ENCODE data around the gene MAP2.
"Not testable (repeated sequence)": the region's sequence is repeated elsewhere in the genome, so short reads cannot be mapped to it uniquely, and the experiment has no call there.

The MAP2 gene

DNA sequence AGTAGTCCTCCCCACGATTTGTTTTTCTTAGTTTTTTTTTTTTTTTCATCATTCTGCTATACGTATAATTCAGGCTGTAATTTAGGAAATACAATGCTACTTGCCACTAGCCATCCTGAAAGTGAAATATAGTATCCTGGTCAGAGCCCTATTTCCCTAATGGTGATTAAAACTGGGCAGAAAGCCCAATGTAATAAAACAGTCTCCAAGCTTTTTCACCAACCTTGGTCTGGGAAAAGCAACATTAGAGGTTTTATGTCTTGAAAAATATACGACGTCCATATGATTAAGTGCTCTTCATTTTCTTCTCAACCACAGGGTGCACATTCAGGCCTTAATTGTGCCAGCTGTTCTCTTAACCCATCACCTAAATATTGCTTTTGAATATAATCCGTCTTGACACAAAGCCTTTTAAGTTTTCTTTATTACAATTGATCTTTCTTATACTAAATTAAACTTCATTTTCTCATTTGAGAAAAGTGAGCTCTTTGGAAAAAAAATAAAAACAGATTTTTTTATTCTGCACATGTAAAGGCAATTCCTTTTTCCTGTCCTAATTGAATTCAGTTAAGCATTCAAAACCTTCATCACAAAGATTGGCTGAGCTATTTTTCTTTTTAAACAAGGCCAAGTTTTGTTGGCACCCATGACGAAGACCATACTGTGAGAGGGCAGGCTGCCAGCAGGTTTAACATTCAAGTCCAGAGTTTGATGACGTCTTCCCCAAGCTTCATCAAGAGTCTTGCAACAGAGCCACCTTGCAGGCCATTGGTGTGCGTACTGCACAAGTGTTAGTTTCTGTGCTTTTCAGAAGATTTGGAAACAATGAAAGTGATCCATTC is 52.7 kb downstream of the MAP2 start:
- no peak for DNase-seq

DNA sequence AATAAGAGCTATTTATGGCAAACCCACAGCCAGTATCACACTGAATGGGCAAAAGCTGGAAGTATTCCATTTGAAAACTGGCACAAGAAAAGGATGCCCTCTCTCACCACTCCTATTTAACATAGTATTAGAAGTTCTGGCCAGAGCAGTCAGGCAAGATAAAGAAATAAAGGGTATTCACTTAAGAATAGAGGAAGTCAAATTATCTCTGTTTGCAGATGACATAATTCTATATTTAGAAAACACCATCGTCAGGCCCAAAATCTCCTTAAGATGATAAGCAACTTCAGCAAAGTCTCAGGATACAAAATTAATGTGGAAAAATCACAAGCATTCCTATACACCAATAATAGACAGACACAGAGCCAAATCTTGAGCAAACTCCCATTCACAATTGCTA is 68.4 kb downstream of the MAP2 start:
- DNase-seq = not testable (repeated sequence)

DNA sequence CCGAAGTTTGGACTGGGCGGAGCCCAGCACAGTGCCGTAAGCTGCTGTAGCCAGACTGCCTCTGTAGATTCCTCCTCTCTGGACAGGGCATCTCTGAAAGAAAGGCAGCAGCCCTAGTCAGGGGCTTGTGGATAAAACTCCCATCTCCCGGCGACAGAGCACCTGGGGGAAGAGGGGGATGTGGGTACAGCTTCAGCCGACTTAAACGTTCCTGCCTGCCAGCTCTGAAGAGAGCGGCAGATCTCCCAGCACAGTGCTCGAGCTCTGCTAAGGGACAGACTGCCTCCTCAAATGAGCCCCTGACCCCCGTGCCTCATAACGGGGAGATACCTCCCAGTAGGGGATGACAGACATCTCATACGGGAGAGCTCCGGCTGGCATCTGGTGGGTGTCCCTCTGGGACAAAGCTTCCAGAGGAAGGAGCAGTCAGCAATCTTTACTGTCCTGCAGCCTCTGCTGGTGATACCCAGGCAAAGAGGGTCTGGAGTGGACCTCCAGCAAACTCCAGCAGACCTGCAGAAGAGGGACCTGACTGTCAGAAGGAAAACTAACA is 71.3 kb downstream of the MAP2 start:
- not testable (repeated sequence) for DNase-seq

DNA sequence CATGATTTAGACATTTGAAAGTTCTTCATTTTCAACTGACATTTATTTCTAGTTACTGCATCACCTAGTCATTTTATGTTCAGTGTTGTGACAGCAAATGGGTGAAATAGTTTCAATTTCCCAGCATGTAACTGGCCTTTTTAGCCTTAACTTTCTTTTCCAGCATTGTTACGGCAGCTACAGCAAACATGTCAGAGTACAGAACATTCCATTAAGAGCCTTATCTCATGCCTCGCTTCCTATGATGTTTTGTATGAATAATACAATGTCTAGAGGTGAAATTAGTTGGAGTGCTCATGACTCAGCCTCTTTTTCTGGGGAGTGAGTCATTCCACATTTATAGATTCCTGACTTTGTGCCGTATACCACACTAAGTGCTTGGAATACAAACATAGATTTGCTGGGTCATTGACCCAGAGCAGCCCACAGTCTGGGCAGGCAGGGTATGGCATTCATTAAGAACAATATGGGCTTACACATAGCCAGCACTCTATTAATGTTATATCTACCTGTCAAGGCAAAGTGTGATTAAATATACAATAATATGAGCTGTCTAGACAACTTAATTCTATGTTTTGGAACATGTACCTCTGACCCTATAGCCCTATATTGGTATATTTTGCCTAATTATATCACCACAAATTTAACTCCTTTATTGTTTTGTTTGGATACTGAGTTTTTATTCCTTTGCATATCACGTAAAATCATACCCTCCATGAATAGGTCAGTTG is 72.2 kb downstream of the MAP2 start:
- DNase-seq = no peak

DNA sequence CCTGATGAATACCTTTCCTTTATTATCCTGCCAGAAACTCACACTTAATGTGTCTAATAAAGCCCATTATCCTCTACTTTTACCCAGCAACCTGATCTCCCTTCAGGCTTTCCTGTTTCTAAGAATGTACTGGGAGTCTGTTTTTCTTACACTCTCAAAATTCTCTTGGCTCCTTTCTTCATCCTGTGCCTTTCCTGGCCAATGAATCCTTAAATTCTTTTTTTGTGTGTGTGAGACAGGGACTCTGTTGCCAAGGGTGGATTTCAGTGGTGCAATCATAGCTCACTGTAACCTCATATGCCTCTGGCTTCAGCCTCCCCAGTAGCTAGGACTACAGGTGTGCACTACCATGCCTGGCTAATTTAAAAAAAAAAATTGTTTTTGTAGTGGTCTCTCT is 72.7 kb downstream of the MAP2 start:
- DNase-seq = no peak

DNA sequence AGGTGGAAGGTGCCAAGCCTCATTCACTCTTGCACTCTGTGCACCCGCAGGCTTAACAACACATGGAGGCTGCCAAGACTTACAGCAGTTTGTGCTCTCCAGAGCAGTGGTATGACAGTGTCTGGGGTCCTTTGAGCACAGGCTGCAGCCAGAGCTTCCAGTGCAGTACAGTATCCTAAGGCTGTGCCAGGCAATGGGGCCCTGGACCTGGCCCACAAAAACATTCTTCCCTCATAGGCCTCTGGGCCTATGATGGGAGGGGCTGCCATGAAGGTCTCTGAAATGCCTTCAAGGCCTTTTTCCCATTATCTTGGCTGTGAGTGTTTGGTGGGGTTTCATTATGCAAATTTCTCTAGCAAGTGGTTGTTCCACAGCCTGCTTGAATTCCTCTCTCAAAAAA is 74.8 kb downstream of the MAP2 start:
- no peak for DNase-seq

DNA sequence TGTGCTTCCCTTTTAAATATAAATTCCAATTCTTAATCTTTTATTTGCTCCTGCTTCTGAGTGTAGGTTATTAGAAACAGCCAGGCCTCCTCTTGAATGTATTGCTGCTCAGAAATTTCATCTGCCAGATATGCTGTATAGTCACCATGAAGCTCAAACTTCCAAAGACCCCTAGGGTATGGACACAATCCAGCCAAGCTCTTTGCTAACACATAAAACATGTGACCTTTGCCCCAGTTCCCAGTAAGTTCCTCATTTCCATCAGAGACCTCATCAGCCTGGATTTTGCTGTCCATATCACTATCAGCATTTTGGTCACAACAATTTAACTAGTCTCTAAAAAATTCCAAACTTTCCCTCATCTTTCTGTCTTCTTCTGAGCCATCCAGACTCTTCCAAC is 75.2 kb downstream of the MAP2 start:
- no peak for DNase-seq

DNA sequence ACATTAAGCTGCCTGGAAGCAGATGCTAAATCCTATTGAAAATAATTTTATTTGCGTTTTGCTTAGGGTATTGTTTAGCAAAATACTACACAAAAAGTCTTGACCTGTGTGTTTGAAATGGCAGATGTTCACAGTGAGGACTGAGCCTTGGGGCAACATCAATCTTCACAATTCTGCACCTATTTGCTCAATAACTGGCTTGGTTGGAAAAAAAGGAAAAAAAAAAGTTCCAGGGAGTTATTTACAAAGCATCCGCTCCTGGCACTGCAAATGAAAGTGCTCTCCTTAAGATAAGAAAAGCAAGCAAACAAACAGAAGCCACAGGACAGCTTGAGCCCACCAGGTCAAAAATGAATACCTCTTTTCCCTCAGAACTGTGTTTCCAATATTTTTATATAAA is 77.7 kb downstream of the MAP2 start:
- no peak for DNase-seq

DNA sequence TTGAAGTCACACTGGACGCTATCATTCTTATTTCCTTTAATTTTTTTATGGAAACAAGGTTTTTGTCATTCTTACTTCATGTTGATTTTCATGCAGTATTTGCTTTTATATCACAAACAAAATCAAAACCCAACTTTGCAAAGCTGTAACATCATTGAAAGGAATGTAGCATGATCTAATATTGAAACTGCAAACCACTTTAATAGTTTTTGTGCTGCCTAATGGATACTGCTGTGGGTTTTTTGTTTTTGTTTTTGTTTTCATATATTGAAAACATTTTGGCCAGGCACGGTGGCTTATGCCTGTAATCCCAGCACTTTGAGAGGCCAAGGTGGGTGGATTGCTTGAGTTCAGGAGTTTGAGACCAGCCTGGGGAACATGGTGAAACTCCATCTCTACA is 81.6 kb downstream of the MAP2 start:
- DNase-seq = no peak

DNA sequence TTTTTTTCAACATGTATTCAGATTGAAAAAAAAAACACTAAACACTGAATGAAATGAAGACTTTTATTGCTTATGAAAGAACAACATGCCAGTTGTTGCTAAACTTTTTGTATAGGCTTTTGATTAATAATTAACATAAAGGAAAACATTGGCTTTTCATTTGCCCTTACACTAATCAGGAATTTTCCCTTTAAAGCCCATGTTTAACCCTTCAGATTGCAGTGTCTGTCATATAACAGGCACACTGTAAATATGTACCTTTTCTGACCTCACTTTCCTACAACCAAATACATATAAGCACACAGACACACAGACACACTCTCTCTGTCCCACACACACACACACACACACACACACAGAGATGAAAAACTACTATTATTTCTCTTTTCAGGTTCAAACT is 84.4 kb downstream of the MAP2 start:
- no peak for DNase-seq

DNA sequence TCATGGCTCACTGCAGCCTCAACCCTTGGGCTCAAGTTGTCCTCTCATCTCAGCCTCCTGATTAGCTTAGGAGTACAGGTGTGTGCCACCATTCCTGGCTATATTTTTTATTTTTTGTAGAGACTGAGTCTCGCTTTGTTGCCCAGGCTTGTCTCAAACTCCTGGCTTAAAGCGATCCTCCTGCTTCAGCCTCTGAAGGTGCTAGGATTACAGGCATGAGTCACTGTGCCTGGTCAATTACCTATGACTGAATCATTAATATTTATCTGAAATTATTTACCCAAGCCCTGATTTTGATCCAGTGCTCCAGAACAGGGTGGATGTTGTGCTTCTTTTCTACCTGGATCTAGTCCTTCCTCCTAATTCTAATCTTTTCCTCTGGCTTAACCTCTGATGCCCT is 87.8 kb downstream of the MAP2 start:
- DNase-seq = no peak

DNA sequence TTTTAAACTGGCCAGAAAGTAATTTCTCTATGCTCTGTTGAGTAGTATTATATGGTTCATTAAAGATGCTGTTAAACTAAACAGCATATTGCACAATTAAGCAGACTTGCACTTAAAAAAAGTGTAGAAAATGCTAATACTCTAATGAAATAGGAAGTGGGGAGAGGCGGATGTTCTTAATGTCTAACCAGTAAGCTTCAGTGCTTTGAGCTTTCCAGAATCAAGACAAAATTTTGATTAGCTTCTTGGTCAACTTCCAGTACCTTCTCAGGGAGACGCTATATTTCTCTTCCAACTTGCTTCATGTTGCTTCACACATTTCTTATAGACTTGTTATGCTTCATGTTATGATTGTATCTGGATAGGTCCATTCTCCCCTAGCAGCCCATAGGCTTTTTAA is 89.1 kb downstream of the MAP2 start:
- no peak for DNase-seq

DNA sequence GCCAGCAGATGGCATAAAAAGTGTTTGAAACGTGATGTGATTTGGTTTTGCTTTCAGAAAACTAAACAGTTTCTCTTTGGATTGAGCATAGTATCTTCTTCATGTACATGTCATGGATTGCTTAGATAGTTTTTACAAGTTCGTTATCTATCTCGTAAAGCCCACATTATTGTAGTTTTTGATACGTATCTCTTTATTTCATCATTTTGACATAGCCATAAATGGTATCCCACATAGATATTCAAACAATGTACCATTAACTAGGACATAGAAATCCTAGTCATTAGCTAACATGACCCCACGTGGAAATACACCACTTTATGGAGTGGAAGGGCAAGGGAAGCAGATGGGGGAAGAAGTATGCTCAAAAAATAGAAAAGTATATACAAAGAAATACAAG is 93.6 kb downstream of the MAP2 start:
- DNase-seq = no peak

DNA sequence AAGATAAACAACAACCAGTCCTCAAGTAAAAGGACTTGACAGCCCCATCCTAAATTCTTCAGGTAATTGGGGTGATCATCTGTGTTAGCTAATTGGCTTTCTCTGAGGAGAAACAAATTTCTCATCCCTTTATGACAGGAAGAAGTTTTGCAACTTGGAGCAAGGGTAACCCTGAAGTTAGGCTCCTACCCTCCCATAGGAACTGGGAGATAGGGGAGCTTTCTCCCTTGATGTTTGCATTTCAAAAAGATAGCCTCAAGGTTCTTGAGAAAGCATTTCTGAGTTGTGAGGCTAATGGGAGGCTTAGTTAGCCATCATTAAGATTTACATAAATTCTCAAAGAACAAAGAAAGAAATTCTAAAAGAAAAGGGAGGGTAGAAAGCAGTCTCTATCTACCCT is 95.4 kb downstream of the MAP2 start:
- no peak for DNase-seq

DNA sequence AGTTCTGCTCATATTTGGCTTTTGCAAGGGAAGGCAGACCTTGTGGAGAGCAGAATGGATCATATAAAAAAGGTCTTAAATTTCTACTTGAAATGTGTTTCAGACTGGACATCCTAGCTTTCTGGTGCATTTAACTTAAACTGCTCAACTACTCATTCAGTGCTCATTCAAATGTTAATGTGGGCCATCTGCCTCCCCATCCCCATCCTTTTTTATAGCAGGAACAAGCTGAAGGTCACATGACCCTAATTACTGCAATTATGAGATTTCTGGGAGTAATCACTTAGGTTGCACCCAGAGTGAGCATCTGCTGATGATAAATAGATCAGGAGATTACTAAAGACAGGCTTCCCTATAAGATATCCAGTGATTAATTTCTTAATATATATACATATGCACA is 96.1 kb downstream of the MAP2 start:
- DNase-seq = no peak

DNA sequence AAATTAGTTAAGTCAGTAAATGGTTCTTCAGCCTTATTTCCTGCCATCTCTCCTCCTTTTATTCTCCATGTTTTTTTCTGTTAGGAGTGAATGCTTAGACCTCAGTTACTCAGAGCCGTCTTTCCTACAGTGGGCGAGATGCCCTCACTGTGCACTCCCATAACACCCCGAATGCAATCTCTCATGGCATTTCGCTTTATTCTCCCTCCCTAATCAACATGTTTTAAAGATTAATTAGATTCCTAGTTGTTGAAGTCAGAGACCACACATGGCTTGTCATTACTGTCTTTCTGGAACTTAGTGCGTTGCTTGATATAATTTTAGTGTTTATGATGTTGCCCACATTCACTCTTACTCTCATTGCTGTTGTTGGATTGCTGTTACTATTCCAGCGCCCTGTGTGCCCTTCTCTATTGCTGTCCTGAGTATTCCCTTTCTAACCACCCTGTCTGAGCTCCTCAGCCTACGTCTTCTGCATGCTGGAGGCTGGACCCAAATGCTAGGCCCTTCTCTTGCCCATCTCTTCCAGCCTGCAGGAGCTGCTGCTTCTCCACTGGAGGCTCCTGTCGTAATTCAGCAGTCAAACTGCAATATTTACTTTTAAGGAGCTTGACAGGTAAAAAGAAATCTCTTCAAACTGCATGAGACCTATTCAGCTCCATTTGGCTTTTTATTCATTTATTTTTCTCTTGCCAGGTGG is 99.3 kb downstream of the MAP2 start:
- no peak for DNase-seq

DNA sequence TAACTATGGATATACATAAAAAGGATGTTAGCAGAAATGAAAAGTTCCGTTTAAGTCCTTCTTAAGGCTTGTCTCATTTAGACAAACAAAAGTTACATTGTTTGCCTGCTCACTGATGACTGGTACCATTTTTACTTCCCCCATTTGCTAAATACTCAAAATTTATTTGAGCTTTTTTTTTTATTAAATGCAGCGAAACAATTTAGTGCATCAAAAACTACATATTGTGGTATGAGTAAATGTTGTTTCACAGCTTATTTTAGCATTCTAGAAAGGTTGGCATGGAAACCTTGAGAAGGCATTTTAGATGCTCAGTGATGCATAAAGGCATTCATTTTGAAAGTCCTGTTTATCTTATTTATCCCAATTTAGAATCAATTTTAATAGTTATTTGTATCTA is 100.0 kb downstream of the MAP2 start:
- no peak for DNase-seq

DNA sequence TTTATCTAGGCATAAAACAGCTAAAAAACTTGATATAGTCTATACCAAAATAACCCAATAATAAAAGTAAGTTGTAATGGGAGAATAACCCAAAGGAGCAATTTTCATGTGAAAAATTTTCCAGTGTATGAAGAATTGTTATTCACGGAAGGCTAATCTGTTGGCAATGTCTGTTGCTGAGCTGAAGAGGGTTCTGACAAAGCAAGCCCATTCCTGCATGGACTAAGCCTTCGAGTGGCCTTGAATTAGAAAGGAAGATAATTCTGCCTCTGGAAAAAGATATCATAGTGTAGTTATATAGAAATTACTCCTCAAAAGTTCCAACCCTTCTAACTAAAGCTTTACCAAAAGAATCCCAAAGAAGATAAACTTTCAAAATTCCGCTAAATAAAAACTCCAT is 101.5 kb downstream of the MAP2 start:
- DNase-seq = no peak

DNA sequence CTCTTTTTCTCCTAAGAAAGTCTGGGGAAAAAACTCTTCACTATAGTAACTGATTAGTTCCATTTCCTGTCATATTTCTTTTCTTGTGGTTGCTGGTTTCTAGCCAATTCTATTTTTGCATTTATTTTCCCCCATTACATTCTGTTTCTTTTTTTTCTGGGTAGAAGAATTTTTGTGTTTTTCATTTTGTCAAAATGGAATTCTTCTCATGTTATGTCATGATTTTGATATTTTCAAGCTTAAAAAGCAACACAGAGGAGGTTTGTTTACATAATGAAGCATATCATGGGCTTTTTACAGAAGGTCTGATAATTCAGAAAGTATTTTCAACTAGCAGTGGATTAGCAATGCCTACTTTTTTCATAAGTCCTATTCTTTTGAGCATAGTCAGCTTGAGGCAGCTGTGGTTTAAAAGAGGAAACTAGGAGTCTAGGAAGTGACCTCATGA is 102.0 kb downstream of the MAP2 start:
- no peak for DNase-seq

DNA sequence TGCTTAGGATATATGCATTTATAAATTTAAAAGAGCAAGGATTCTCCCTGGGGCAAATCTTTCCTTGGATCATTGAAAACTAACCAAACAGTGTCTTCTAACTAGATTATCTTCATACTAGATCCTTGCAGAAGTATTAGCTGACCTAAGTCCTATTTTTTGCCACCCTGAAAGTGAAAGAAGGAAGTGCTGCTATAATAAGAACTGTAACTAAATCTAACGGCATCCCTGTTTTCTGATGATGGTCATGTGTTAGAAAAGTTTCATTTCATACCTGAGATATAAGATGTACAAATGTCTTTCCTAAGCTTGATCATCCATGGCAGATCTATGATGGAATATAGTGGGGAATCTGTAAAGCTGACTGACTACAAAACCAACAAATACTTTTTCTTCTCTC is 102.7 kb downstream of the MAP2 start:
- DNase-seq = no peak

DNA sequence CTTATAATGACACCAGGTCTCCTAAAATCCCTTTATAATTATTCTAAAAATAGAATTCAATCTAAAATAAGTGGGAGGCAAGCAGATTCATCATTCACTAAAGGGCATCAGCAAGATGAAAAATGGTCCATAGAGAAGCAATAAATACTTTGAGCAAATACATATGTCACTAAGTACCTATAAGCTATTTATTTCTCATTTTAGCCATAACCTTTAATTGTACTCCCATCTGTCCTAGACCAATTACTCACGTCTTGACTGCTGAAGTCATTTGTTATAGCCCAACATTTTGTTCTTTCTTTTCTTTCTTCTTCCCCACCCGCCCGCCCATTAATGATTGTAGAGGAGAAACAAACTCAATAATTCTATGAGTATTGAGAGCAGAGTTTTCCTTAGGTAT is 105.7 kb downstream of the MAP2 start:
- DNase-seq = no peak

DNA sequence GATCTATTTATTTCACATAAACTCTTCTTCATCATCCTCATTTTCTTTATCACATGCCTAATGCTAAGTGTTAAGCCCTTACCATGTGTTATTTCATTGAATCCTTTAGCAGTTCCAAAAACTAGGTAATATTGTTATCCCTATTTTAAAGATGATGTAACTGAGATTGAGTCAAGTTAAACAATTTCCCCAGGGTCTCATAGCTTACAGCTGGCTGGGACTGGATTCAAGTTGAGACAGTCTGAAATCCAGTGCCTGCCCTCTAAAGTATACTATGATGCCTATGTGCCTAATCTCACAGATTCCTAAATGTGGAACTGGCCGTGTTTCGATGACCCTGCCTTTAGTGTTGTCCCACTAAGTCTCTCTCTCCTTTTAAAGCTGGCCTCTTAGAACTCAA is 108.5 kb downstream of the MAP2 start:
- DNase-seq = no peak

DNA sequence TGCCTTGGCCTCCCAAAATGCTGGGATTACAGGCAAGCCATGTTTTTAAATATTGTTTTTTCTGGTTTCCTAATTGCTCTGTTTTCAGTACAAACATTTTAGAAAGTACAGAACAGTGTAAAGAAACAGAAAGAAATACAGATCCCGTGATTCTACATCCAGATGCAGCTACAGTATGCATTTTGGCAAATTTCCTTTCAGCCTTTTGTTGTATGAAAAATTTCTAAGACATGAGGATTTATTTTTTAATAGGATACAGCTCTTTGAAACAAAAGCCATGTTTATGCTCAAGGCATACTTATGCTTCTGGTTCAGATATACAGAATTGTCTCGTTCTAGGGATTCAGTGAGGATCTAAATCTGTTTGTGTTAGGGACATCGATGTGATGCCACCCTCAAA is 109.5 kb downstream of the MAP2 start:
- DNase-seq = no peak

DNA sequence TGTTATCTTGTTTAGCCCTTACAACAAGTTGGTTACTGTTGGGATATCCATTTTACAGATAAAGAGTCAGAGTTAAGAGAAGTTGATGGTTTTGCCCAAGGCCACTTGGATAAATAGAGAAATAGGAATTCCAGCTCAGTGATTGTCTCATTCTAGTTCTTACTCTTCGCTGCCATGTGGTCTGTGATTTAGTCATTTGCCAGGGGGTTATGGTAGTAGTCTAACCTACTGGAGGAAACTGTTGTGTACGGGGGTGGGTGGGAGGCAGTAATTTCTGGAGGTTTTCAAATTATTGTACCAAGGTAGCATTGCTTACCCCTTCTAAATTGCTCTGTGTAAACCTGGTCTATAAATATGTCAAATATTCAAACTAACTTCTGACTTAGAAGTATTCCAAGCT is 110.4 kb downstream of the MAP2 start:
- DNase-seq = no peak

Measured in activated naive CD4-positive, alpha-beta T cell (primary cell).